Astrocyte of the cerebellum (primary cell): ENCODE measurements around the gene TTC3.
A peak's percentile ranks its signal among the peaks of the same experiment; 100 is the strongest.

Source experiments
- DNase-seq: peaks from one replicate; pipeline ENCODE4 v3.0.0-alpha.2; 2011; ENCODE audit warnings: low read depth
- H3K4me3 ChIP-seq: 2 replicates; pipeline ENCODE4 v1.5.1; 2011; ENCODE audit warnings: mild to moderate bottlenecking, low read depth, low read length, moderate library complexity
- CTCF ChIP-seq: IDR thresholded peaks from 2 replicates; pipeline ENCODE4 v1.5.1; 2012; ENCODE audit warnings: low read length, low read depth, moderate library complexity, mild to moderate bottlenecking; ENCODE audit errors: missing control alignments
- in situ Hi-C: cut with HindIII; loops from 2 replicates; pipeline ENCODE4 v1.10.0; 2017; ENCODE audit warnings: low sequenced_read_pairs

Gene TTC3

GRCh38 chr21:37085726-37086125, 12.7 kb downstream of the TTC3 start:
- no peak for TF ChIP-seq CTCF
- no peak for DNase-seq
- in situ Hi-C loops = no loop called here
- H3K4me3 ChIP-seq = no peak overlapping the region

- peak; percentile 54 for TF ChIP-seq CTCF
- in situ Hi-C loops = no loop called here
- peak; percentile 54 for DNase-seq
These were observed 14.1 kb downstream of the TTC3 start for GRCh38 chr21:37087188-37087587.

GRCh38 chr21:37088186-37088735, 15.2 kb downstream of the TTC3 start:
- TF ChIP-seq CTCF = no peak
- in situ Hi-C loops = no loop called here
- no peak for DNase-seq
- H3K4me3 ChIP-seq = no peak overlapping the region

More at GRCh38 chr21:37087188-37087587, 14.1 kb downstream of the TTC3 start:
- no peak overlapping the region for H3K4me3 ChIP-seq

- no peak for DNase-seq
These were observed 20.9 kb downstream of the TTC3 start for GRCh38 chr21:37093977-37094376.

GRCh38 chr21:37095821-37096220, 22.8 kb downstream of the TTC3 start:
- in situ Hi-C loops = no loop called here
- no peak for DNase-seq
- no peak for TF ChIP-seq CTCF
- H3K4me3 ChIP-seq = no peak overlapping the region

More at GRCh38 chr21:37093977-37094376, 20.9 kb downstream of the TTC3 start:
- no peak overlapping the region for H3K4me3 ChIP-seq
- no peak for TF ChIP-seq CTCF
- in situ Hi-C loops = no loop called here

- H3K4me3 ChIP-seq = no peak overlapping the region
- DNase-seq = no peak
- in situ Hi-C loops = no loop called here
- no peak for TF ChIP-seq CTCF
These were observed 25.7 kb downstream of the TTC3 start for GRCh38 chr21:37098751-37099150.
